ENCODE results near the gene MCTP1.

The MCTP1 gene

GRCh38 chr5:94702729-94703128 is 582.2 kb downstream of the MCTP1 start:
- DNase-seq (ENCODE audit: low read depth): no peak

DNA sequence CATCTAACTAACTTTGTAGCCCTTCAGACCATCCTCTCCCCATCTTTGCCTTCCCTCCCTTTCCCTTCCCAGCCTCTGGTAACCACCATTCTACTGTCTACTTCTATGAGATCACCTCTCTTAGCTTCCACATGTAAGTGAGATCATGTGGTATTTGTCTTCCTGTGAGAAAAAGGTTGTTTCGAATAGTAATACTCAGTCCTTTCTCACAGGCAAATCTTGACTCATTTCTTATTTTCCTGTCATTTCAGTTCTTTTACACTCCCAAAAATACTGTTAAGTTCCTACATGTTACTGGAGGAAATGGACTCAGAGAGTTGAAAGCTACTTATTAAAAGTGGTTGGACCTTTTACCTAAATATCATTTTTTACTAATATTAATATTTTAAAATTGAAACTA is 584.3 kb downstream of the MCTP1 start:
- DNase-seq (ENCODE audit: low read depth): no peak

DNA sequence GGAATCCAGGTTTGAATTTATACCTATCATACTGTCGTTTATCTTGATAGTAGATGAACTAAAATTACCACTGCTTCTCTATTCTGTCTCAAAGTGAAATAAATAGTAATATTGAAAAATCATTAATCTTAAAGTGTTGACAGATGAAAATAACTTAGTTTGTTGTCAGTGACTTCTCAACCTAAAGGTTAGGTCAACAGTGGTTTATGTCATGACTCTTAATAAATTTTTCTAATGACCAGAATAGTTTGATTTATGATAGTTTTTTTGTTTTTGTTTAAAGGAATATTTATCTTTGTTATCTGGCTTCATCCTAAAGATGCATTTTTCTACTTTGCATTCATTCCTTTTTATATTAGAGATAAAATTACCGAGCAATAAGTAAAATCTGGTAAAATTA is 585.3 kb downstream of the MCTP1 start:
- DNase-seq (ENCODE audit: low read depth): no peak

- no peak for DNase-seq (ENCODE audit: low read depth)
These were observed 586.7 kb downstream of the MCTP1 start for GRCh38 chr5:94698197-94698596.

DNA sequence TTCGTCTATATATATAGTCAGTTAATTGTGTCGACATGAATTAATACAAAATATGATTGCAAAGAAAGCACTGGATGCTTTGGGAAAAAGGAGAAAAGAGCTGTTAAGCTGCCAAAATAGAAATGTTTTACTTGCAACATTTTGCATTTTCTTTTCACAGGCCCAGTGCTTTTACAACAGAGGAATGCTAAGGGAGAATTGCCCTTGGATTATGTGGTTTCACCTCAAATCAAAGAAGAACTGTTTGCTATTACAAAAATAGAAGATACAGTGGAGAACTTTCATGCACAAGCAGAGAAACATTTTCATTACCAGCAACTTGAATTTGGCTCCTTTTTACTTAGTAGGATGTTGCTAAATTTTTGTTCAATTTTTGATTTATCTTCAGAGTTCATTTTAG is 590.2 kb downstream of the MCTP1 start:
- no peak for DNase-seq (ENCODE audit: low read depth)

DNA sequence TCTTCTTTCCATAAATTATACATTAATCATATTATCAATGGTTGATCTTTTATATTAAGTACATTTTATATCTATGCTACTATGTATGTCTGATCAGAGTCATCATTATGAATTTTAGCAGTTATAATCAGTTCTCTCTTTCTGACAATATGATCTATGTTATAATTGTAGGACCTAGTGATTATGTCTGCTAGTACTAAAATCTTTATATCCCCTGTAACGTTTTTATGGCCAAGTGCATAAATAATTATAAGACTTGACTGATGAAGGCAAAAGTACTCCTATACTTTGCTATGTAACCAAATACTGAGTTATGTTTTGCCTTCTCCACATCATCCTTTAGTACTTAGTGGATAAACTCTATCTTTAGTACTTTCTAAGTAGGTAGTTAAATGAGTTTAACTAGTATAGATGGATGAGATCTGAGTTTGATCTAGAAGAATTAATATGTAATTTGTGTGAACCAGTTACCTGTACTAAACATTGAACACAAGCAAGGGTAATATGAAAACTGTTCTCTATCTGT is 591.0 kb downstream of the MCTP1 start:
- DNase-seq (ENCODE audit: low read depth): no peak

- DNase-seq (ENCODE audit: low read depth): no peak
These were observed 591.7 kb downstream of the MCTP1 start for GRCh38 chr5:94693043-94693822.

- DNase-seq (ENCODE audit: low read depth): no peak
These were observed 592.3 kb downstream of the MCTP1 start for GRCh38 chr5:94692581-94692980.

GRCh38 chr5:94691949-94692348 is 592.9 kb downstream of the MCTP1 start:
- no peak for DNase-seq (ENCODE audit: low read depth)

GRCh38 chr5:94691291-94691690 is 593.6 kb downstream of the MCTP1 start:
- DNase-seq (ENCODE audit: low read depth): no peak

GRCh38 chr5:94690778-94691177 is 594.1 kb downstream of the MCTP1 start:
- DNase-seq (ENCODE audit: low read depth): no peak

- DNase-seq (ENCODE audit: low read depth): no peak
These were observed 595.0 kb downstream of the MCTP1 start for GRCh38 chr5:94689908-94690307.

GRCh38 chr5:94682814-94683520 is 601.9 kb downstream of the MCTP1 start:
- no peak for DNase-seq (ENCODE audit: low read depth)

DNA sequence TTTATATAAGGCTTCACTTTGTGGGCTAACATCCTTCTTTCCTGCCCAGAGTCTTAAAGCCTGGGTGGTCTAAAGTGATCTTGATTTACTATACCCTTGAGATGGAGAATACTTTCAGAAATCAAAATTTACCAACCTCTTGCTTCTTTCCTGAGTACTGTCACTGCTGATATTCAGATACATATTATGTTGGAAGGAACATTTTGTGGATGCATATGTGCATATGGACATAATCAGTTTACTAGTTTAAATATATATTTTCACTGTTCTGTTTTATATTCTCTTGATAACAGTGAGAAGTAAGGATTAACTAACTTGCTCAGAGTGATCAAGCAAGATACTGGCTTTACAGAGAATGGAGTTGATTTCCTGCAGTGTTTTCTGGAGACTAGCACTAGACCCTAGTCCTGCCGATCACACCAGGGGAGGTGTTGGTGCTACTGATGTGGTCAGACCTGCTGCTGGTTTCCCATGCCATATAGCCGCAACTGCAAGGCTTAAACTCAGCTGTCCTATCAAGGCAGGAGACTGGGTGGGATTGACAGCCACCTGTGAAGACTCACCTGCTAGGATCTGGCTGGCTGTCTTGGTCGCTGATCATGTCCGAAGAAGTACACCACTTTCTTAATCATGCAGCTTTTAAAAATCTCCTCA is 608.8 kb downstream of the MCTP1 start:
- DNase-seq (ENCODE audit: low read depth): no peak

GRCh38 chr5:94674490-94675382 is 610.2 kb downstream of the MCTP1 start:
- DNase-seq (ENCODE audit: low read depth): no peak

GRCh38 chr5:94672746-94673145 is 612.1 kb downstream of the MCTP1 start:
- no peak for DNase-seq (ENCODE audit: low read depth)

- DNase-seq (ENCODE audit: low read depth): no peak
These were observed 614.2 kb downstream of the MCTP1 start for GRCh38 chr5:94670726-94671125.

DNA sequence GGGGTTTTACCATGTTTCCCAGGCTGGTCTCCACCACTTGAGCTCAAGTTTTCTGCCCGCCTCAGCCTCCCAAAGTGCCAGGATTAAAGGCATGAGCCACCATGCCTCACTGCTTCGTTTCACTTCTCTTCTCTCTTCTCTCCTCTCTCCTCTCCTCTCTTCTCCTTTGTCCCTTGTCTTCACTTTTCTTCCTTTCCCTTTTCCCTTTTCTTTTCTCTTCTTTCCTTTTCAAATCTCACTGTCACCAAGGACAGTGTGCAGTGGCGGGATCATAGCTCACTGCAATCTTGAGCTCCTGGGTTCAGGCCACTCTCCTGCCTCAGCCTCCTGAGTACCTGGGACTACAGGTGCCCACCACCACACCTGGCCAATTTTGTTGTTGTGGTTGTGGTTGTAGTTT is 617.0 kb downstream of the MCTP1 start:
- DNase-seq (ENCODE audit: low read depth): no peak

DNA sequence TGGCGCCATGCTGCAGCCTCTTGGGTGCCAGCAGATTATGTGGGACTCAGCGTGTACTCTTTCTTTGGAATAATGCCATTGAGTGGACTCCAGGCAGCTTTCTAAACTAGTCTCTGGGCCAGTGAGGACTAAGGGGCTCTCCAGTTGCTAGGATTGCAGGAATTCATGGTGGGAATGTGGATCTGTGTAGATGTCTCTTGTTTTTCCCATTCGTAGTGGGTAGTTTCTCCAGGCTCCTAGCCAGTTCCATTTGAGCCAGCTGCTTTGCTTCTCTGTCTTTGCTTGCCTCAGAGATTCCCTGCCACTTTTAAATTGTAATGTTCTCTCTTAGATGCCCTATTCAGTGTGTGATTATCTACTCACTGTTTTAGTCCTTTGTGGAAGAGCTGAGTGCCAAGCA is 623.8 kb downstream of the MCTP1 start:
- no peak for DNase-seq (ENCODE audit: low read depth)

DNA sequence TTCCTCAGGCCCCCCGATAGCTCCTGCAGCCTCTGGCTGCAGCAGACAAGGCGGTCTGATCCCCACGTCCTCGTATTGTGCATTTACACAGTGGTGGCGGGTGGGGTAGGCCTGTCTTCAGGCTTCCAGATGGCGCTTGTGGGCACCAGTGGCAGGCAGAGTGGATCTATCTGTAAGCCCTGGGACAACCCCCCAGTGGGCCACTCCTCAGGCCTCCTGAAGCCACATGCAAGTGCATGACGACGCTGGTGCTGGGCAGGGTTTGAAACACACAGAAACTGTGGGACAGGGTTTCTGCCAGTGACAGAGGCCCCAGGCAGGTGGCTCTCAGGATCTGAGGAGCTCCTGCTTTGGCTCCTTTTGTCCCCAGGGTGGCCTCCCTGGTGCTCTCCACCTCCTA is 624.4 kb downstream of the MCTP1 start:
- DNase-seq (ENCODE audit: low read depth): no peak

- no peak for DNase-seq (ENCODE audit: low read depth)
These were observed 626.6 kb downstream of the MCTP1 start for GRCh38 chr5:94658272-94658671.
